Liver (tissue), 3 donors: ENCODE results near the gene RAB11A.

ENCODE experiments used
- CTCF ChIP-seq: fragments of 150-350 bp; IDR thresholded peaks from 2 replicates; pipeline ENCODE4 v1.5.1; 2017; ENCODE audit warnings: improper control_type of control experiment, low read depth, low read length; ENCODE audit not compliant: missing input control
- TAF1 ChIP-seq: conservative IDR thresholded peaks from 2 replicates; pipeline ENCODE4 v1.6.1; 2016; ENCODE audit warnings: antibody characterized with exemption, mild to moderate bottlenecking
- YY1 ChIP-seq: IDR thresholded peaks from 2 replicates; pipeline ENCODE4 v1.6.1; 2016; ENCODE audit warnings: antibody characterized with exemption, mild to moderate bottlenecking
- donor health status: healthy.
- donor health status: healthy.

- TF ChIP-seq CTCF (no peak), YY1 (no peak), TAF1 (no peak)
These were observed 31.7 kb upstream of the RAB11A start for GRCh38 chr15:65837301-65838294.
